ENCODE results near the gene PCDH1. TPM values are rescaled to one million over a fixed set of nuclear protein-coding genes. Genes with fewer than 3 reads are reported as not detected.
"Not testable (repeated sequence)": the region's sequence is repeated elsewhere in the genome, so short reads cannot be mapped to it uniquely, and the experiment has no call there.

The PCDH1 gene
- total RNA-seq, 1 donor: 2.8 TPM

- Histone ChIP-seq H3K4me3 (ENCODE audit: low read length) (no peak overlapping the region), H3K9me3 (ENCODE audit: low read depth, low read length) (no peaks in the 10 kb centered on the region), H3K4me1 (ENCODE audit: insufficient read depth, low read length) (no peaks in the 10 kb centered on the region), H3K27me3 (ENCODE audit: insufficient read depth, low read length) (no peaks in the 10 kb centered on the region)
These were observed 53.5 kb downstream of the PCDH1 start for GRCh38 chr5:141824717-141825116.

GRCh38 chr5:141823056-141823455 lies 55.2 kb downstream of the PCDH1 start:
- Histone ChIP-seq H3K9me3 (ENCODE audit: low read depth, low read length) (no peaks in the 10 kb centered on the region), H3K4me3 (ENCODE audit: low read length) (no peak overlapping the region), H3K4me1 (ENCODE audit: insufficient read depth, low read length) (no peaks in the 10 kb centered on the region), H3K27me3 (ENCODE audit: insufficient read depth, low read length) (no peaks in the 10 kb centered on the region)

- H3K27me3 ChIP-seq (ENCODE audit: insufficient read depth, low read length): no peaks in the 10 kb centered on the region
- no peaks in the 10 kb centered on the region for H3K4me1 ChIP-seq (ENCODE audit: insufficient read depth, low read length)
- H3K4me3 ChIP-seq (ENCODE audit: low read length): no peak overlapping the region
- no peaks in the 10 kb centered on the region for H3K9me3 ChIP-seq (ENCODE audit: low read depth, low read length)
These were observed 56.1 kb downstream of the PCDH1 start for GRCh38 chr5:141822144-141822543.

DNA sequence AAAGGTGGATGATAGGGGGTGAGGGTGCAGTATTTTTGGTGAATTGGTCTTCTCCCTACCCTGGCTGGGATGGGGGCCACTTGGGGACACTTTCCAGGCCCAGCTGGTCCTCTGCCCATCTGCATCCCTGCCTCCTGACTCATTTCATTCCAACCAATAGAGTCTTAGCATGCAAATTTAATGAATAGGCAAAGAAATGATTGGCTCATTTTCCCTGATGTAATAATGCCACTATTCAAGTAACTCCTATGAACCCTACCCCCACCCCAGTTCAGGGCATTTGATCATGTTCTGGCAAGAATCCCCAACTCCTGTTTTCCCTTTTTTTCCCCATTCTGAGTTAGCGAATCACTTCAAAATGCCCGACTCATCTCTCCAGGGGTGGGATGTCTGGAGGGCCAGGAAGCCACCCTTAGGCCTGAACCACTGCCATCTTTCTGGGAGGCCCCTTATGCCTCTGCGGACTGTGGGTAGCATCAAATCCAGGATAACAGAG lies 56.7 kb downstream of the PCDH1 start:
- Histone ChIP-seq H3K4me1 (ENCODE audit: insufficient read depth, low read length) (no peaks in the 10 kb centered on the region), H3K9me3 (ENCODE audit: low read depth, low read length) (no peaks in the 10 kb centered on the region), H3K4me3 (ENCODE audit: low read length) (no peak overlapping the region), H3K27me3 (ENCODE audit: insufficient read depth, low read length) (no peaks in the 10 kb centered on the region)

DNA sequence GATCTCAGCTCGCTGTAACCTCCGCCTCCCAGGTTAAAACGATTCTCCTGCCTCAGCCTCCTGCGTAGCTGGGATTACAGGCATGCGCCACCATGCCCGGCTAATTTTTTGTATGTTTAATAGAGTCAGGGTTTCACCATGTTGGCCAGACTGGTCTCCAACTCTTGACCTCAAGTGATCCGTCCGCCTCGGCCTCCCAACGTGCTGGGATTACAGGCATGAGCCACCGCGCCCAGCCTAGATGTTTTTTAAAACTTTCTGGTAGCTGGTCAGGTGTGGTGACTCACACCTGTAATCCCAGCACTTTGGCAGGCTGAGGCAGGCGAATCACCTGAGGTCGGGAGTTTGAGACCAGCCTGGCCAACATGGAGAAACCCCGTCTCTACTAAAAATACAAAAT lies 57.5 kb downstream of the PCDH1 start:
- H3K4me3 ChIP-seq (ENCODE audit: low read length); H3K27me3 ChIP-seq (ENCODE audit: insufficient read depth, low read length); H3K4me1 ChIP-seq (ENCODE audit: insufficient read depth, low read length); H3K9me3 ChIP-seq (ENCODE audit: low read depth, low read length): not testable (repeated sequence)

- Histone ChIP-seq H3K27me3 (ENCODE audit: insufficient read depth, low read length) (no peaks in the 10 kb centered on the region), H3K4me1 (ENCODE audit: insufficient read depth, low read length) (no peaks in the 10 kb centered on the region), H3K4me3 (ENCODE audit: low read length) (no peak overlapping the region), H3K9me3 (ENCODE audit: low read depth, low read length) (no peaks in the 10 kb centered on the region)
These were observed 60.6 kb downstream of the PCDH1 start for GRCh38 chr5:141817631-141818030.

DNA sequence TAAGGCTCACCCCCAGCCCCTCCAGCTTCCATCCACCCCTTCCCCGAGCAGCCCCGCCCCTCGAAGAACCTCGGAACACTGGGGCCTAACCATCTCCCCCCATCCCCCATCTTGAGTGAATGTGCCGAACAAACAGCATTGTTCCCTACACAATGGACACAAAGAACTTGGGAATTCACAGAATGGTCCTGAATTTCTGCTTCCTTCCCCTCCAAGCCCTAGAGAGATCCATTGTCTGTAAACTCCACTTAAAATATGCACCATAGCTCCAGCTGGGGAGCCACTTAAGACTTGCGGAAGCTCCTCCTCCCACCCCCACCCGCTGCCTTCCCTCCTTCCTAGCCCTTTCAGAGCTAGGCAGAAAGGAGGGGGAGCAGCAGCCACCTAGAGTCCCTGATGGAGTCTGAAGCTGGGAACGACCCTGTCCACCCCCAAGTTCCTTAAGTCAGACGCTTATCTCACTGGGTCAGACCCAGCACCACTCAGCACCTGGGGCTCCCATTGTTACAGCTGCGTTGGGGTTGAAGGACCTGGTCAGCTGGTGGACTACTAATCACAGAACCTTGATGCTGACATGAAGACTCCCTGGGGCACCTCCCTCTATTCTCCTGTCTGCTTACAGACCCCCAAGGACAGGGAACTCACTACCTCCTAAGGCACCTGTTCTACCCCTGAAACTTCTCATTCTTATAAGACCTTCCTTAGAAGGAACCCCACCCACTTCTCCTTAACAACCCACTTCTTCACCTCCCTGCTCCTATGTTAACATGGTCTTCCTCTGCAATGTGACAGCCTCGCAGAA lies 61.4 kb downstream of the PCDH1 start:
- Histone ChIP-seq H3K4me3 (ENCODE audit: low read length) (no peak overlapping the region), H3K27me3 (ENCODE audit: insufficient read depth, low read length) (no peaks in the 10 kb centered on the region), H3K4me1 (ENCODE audit: insufficient read depth, low read length) (no peaks in the 10 kb centered on the region), H3K9me3 (ENCODE audit: low read depth, low read length) (no peaks in the 10 kb centered on the region)

GRCh38 chr5:141815796-141816180 lies 62.4 kb downstream of the PCDH1 start:
- peaks cover 5% of the 10 kb centered on the region for H3K27me3 ChIP-seq (ENCODE audit: insufficient read depth, low read length)
- H3K9me3 ChIP-seq (ENCODE audit: low read depth, low read length): no peaks in the 10 kb centered on the region
- no peak overlapping the region for H3K4me3 ChIP-seq (ENCODE audit: low read length)
- no peaks in the 10 kb centered on the region for H3K4me1 ChIP-seq (ENCODE audit: insufficient read depth, low read length)

- Histone ChIP-seq H3K4me1 (ENCODE audit: insufficient read depth, low read length) (no peaks in the 10 kb centered on the region), H3K4me3 (ENCODE audit: low read length) (no peak overlapping the region), H3K9me3 (ENCODE audit: low read depth, low read length) (no peaks in the 10 kb centered on the region), H3K27me3 (ENCODE audit: insufficient read depth, low read length) (peaks cover 5% of the 10 kb centered on the region)
These were observed 63.0 kb downstream of the PCDH1 start for GRCh38 chr5:141815051-141815795.

DNA sequence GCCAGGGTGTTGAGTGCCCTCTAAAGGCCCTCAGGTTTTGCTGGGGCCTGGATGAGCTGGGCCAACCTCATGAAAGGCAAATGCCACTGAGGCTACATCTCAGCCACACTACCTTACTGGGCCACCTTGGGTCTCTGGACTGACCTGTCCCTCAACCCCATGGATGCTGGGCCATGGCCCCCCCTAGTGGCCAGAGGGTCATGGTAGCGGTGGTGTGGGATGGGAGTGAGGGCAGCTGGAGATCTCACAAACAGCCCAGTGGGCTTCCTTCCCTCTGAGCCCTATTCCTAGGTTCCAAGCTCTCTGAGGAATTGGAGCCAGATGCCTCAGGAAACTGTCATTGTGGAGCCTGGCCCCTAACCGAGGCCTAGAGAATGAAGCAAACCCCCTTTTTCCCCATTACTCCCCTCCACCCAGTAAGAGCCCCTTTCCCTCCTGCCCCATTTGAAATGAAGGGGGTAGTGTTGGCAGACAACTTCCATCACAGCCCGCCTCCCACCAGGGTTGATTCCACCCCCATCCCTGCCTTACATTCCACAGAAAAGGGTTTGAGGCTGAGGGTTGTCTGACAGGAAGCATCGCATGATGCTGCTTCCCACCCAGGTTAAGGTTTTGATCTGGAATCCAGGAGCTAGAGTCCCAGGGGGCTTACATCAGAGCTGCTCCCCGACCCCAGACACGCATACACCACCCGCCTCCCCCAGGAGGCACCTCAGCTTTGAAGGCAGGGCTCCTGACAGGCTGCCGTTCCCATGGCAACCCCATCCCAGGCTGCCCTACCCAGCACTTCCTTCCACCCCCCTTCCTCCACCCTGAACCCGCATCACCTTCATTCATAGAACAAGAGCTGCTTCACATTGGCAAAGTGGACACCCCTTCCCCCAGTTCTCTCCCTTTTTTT lies 63.9 kb downstream of the PCDH1 start:
- Histone ChIP-seq H3K9me3 (ENCODE audit: low read depth, low read length) (no peaks in the 10 kb centered on the region), H3K4me3 (ENCODE audit: low read length) (no peak overlapping the region), H3K27me3 (ENCODE audit: insufficient read depth, low read length) (peaks cover 7% of the 10 kb centered on the region), H3K4me1 (ENCODE audit: insufficient read depth, low read length) (no peaks in the 10 kb centered on the region)

- Histone ChIP-seq H3K4me3 (ENCODE audit: low read length) (no peak overlapping the region), H3K27me3 (ENCODE audit: insufficient read depth, low read length) (peaks cover 19% of the 10 kb centered on the region), H3K9me3 (ENCODE audit: low read depth, low read length) (no peaks in the 10 kb centered on the region), H3K4me1 (ENCODE audit: insufficient read depth, low read length) (no peaks in the 10 kb centered on the region)
These were observed 65.7 kb downstream of the PCDH1 start for GRCh38 chr5:141812512-141812911.

- H3K4me3 ChIP-seq (ENCODE audit: low read length): no peak overlapping the region
- H3K27me3 ChIP-seq (ENCODE audit: insufficient read depth, low read length): peaks cover 19% of the 10 kb centered on the region
- H3K4me1 ChIP-seq (ENCODE audit: insufficient read depth, low read length): no peaks in the 10 kb centered on the region
- H3K9me3 ChIP-seq (ENCODE audit: low read depth, low read length): no peaks in the 10 kb centered on the region
These were observed 66.7 kb downstream of the PCDH1 start for GRCh38 chr5:141811287-141812155.

GRCh38 chr5:141810702-141811101 lies 67.5 kb downstream of the PCDH1 start:
- H3K4me3 ChIP-seq (ENCODE audit: low read length): no peak overlapping the region
- H3K9me3 ChIP-seq (ENCODE audit: low read depth, low read length): no peaks in the 10 kb centered on the region
- no peaks in the 10 kb centered on the region for H3K4me1 ChIP-seq (ENCODE audit: insufficient read depth, low read length)
- H3K27me3 ChIP-seq (ENCODE audit: insufficient read depth, low read length): peaks cover 23% of the 10 kb centered on the region

- Histone ChIP-seq H3K27me3 (ENCODE audit: insufficient read depth, low read length) (peaks cover 27% of the 10 kb centered on the region), H3K4me1 (ENCODE audit: insufficient read depth, low read length) (no peaks in the 10 kb centered on the region), H3K4me3 (ENCODE audit: low read length) (no peak overlapping the region), H3K9me3 (ENCODE audit: low read depth, low read length) (no peaks in the 10 kb centered on the region)
These were observed 68.7 kb downstream of the PCDH1 start for GRCh38 chr5:141809380-141810096.
